Measurements from ENCODE around the gene TMEM117. TPM values are rescaled to one million over a fixed set of nuclear protein-coding genes. Genes with fewer than 3 reads are reported as not detected.
"Not testable (repeated sequence)": the region's sequence is repeated elsewhere in the genome, so short reads cannot be mapped to it uniquely, and the experiment has no call there.

TMEM117 gene
- total RNA-seq, 2 experiments from 2014 or later: 0.77 to 0.79 TPM

DNA sequence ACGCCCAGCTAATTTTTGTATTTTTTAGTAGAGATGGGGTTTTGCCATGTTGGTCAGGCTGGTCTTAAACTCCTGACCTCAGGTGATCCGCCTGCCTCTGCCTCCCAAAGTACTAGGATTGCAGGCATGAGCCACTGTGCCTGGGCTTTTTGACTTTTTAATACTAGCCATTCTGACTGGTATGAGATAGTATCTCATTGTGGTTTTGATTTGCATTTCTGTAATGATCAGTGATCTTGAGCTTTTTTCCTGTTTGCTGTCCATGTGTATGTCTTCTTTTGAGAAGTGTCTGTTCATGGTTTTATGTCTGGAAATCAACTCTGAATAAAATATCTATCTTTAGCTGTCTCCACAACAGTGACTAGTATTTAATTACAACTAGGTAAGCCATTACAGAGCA, 35.4 kb downstream of the TMEM117 start:
- POLR2A ChIA-PET: not testable (repeated sequence)

DNA sequence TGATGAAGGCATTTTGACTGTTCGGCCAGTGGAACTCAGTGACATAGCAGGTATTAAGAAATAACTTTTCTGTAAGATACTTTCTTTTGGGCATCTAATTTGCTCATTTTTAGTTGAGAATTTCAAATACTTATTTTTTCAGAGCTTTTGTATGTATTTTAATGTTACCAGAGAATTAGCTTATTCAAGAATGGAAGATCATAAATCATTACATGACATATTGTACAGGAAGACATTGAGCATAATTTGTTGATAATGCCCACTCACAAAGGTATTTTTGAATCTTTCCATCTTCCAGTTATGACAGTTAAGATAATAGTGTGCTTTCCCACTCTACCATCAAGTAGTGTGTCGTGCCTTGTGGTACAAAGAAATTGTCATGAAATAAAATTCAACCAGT, 36.5 kb downstream of the TMEM117 start:
- CTCF ChIA-PET: interaction anchor here (0.5 kb wide), 1 partner anchor 1740 kb away, joined by 3 read pairs; no protein-coding TSS in a partner anchor

More for the DNA sequence above, 35.4 kb downstream of the TMEM117 start:
- CTCF ChIA-PET; H3K36me3 Mint-ChIP-seq (ENCODE audit: low read depth); H3K4me3 Mint-ChIP-seq; H3K4me1 Mint-ChIP-seq; H3K27ac Mint-ChIP-seq; H3K27me3 Mint-ChIP-seq; H3K9me3 Mint-ChIP-seq; DNase-seq: not testable (repeated sequence)

DNA sequence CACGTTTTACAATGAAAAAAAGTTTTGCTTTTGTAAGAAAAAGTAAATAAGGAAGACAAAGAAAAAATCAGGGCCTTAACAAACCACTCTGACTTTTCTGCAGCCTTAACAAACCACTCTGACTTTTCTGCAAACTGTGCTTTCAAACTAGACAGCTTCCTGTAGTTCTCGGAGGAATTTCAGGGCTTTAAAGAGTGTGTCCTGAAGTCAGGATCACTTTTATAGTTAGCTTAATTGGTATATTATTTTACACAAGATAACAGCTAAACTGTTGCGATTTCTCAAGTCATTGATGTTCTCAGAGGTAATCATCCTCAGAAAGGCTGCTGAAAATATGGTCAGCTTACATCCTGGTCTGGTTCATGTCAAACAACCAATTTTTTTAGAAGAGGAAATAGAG, 42.2 kb downstream of the TMEM117 start:
- Mint-ChIP-seq H3K4me3 (no peak overlapping the region), H3K27ac (no peak overlapping the region), H3K4me1 (no peaks in the 10 kb centered on the region), H3K36me3 (ENCODE audit: low read depth) (no peaks in the 10 kb centered on the region), H3K9me3 (no peaks in the 10 kb centered on the region), H3K27me3 (no peaks in the 10 kb centered on the region)
- DNase-seq: no peak
- CTCF ChIA-PET: no interaction called here
- POLR2A ChIA-PET: interaction anchor here (0.6 kb wide), 1 partner anchor 9 kb away, joined by 3 read pairs; no protein-coding TSS in a partner anchor

More for the DNA sequence above, 36.5 kb downstream of the TMEM117 start:
- no peak for DNase-seq
- no peaks in the 10 kb centered on the region for H3K9me3 Mint-ChIP-seq
- POLR2A ChIA-PET: no interaction called here
- no peaks in the 10 kb centered on the region for H3K4me1 Mint-ChIP-seq
- H3K4me3 Mint-ChIP-seq: no peak overlapping the region
- no peak overlapping the region for H3K27ac Mint-ChIP-seq
- no peaks in the 10 kb centered on the region for H3K27me3 Mint-ChIP-seq
- no peaks in the 10 kb centered on the region for H3K36me3 Mint-ChIP-seq (ENCODE audit: low read depth)

DNA sequence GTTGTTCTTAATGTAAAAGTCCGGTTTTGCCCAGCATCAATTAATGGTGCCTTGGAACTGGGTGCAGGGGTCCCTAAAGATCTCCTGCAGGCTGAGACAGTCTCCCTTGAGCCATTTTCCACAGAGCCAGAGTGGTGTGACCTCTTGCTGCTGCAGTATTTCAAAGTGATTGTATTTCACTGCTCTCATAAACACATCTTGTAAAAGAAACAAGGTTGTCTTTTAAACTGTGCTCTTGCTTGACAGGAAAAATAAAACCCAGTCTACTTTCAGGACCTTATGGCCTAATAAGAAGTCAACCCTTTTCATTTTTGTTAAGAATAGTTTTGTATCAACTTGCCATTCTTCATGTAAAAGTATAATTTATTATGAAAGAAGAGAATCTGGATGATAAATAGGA, 44.7 kb downstream of the TMEM117 start:
- Mint-ChIP-seq H3K9me3 (no peaks in the 10 kb centered on the region), H3K4me1 (no peaks in the 10 kb centered on the region), H3K27me3 (no peaks in the 10 kb centered on the region), H3K36me3 (ENCODE audit: low read depth) (no peaks in the 10 kb centered on the region), H3K27ac (no peak overlapping the region), H3K4me3 (no peak overlapping the region)
- no peak for DNase-seq
- POLR2A ChIA-PET: no interaction called here
- CTCF ChIA-PET: no interaction called here

DNA sequence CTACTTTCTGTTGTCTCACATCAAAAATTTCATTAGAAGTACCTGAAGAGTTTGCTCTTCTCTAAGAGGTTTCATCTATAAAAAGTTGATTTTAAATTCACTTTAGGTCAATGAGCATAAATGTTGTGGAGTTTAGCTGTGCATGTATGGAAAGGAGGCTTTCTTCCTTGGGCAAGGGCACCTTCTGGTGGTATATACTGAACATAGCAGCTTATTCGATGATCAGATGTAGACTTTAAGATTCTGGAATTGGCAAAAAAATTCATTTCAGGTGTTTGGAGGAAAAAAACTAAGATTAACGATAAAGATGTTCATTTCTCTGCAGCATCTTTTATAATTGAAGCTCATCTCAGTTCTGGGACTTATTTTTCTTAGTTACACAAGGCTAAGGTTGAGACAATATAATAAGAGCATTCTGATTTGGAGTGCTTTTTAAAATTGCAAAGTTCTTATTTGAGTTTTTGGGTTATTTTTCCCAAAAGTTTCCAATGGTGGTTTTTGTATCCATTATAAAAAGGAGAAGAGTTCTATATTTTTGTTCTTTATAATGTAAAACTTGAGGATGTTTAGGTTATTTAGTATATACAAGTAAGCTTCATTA, 46.8 kb downstream of the TMEM117 start:
- DNase-seq: peak; percentile 47
- H3K36me3 Mint-ChIP-seq (ENCODE audit: low read depth): no peaks in the 10 kb centered on the region
- H3K4me3 Mint-ChIP-seq: no peak overlapping the region
- no peaks in the 10 kb centered on the region for H3K4me1 Mint-ChIP-seq
- no peaks in the 10 kb centered on the region for H3K9me3 Mint-ChIP-seq
- no peak overlapping the region for H3K27ac Mint-ChIP-seq
- no peaks in the 10 kb centered on the region for H3K27me3 Mint-ChIP-seq
- ChIA-PET CTCF (interaction anchor here (0.7 to 1.5 kb wide), 5 partner anchors 14 to 432 kb away, joined by 3 to 6 read pairs (median 3); partner anchors contain the start of gene TWF1), POLR2A (interaction anchor here (1.0 kb wide), 1 partner anchor 77 kb away, joined by 3 read pairs; the partner anchor contains the start of gene TWF1)

DNA sequence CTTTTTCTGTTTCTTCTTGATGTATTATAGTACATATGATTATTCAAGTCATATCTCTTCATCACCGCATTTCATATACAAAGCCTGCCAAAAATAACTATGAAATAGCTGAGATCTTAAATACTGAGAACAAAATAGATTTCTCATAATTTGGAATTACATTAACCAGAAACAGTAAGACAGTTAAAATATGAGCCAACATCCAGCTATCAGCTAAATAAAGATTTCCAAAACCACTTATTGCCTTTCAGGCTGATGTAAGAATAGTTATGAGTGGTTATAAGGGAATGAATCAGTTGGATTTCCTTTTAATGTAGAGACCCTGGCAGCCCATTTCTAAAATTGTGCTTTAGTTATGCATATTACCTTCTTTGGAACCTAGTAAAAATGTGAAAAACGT, 47.4 kb downstream of the TMEM117 start:
- Mint-ChIP-seq H3K9me3 (no peaks in the 10 kb centered on the region), H3K27me3 (no peaks in the 10 kb centered on the region), H3K27ac (no peak overlapping the region), H3K4me1 (no peaks in the 10 kb centered on the region), H3K36me3 (ENCODE audit: low read depth) (no peaks in the 10 kb centered on the region), H3K4me3 (no peak overlapping the region)
- no peak for DNase-seq
- CTCF ChIA-PET: interaction anchor here (0.7 to 1.5 kb wide), 3 partner anchors 78 to 433 kb away, joined by 3 to 6 read pairs (median 3); partner anchors contain the start of gene TWF1
- POLR2A ChIA-PET: no interaction called here

DNA sequence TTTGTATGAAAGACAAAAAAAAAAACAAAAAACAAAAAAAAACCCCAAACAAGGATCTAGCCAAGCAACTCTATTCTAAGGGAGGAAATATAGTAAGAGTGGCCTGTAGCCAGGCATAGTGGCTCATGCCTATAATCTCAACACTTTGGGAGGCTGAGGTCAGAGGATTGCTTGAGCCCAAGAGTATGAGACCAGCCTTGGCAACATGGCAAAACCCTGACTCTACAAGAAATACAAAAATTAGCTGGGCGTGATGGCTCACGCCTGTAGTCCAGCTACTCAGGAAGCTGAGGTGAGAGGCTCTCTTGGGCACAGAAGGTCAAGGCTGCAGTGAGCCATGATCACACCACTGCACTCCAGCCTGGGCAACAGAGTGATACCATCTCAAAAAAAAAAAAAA, 47.9 kb downstream of the TMEM117 start:
- Mint-ChIP-seq H3K27me3 (no peaks in the 10 kb centered on the region), H3K4me1 (no peaks in the 10 kb centered on the region), H3K9me3 (no peaks in the 10 kb centered on the region), H3K36me3 (ENCODE audit: low read depth) (no peaks in the 10 kb centered on the region), H3K27ac (no peak overlapping the region), H3K4me3 (no peak overlapping the region)
- no peak for DNase-seq
- CTCF ChIA-PET: interaction anchor here (0.6 kb wide), 1 partner anchor 53 kb away, joined by 3 read pairs; no protein-coding TSS in a partner anchor
- POLR2A ChIA-PET: no interaction called here

DNA sequence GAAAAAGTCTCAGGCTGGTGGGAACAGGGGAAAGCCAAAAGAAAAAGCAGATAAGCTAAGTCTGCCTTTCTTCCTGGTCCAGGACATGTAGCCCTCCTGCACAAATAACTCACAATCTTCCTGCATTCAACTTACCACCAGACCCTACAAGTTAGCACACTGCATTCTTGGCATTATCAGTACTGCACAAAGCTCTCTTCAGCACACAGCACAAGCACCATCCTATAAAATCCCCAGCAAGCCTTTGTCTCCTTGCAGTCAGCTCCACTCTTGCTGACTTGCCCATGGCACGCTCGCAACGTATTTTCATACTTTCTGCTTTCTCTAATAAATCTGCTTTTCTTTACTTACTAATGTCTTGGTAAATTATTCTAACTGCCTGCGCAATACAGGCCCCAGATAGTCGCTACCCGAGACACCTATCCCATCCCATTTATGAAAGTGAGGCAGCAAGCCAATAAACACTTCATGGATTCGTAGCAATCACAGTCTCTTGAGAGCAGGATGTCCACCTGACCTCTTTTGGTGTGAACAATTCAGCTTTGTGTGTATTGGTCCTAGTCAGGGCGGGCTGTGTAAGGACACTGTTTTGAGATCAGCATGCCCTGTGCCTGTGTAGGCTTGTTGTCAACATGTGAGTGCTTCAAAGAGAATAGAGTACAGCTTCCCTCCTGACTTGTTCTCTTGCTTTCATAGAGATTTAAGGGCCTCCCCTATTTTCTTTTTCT, 49.0 kb downstream of the TMEM117 start:
- no peaks in the 10 kb centered on the region for H3K9me3 Mint-ChIP-seq
- H3K4me3 Mint-ChIP-seq: no peak overlapping the region
- no peak for DNase-seq
- H3K27ac Mint-ChIP-seq: no peak overlapping the region
- ChIA-PET POLR2A (no interaction called here), CTCF (interaction anchor here (0.6 kb wide), 2 partner anchors 52 to 346 kb away, joined by 3 read pairs; no protein-coding TSS in a partner anchor)
- H3K27me3 Mint-ChIP-seq: no peaks in the 10 kb centered on the region
- no peaks in the 10 kb centered on the region for H3K36me3 Mint-ChIP-seq (ENCODE audit: low read depth)
- H3K4me1 Mint-ChIP-seq: no peaks in the 10 kb centered on the region

DNA sequence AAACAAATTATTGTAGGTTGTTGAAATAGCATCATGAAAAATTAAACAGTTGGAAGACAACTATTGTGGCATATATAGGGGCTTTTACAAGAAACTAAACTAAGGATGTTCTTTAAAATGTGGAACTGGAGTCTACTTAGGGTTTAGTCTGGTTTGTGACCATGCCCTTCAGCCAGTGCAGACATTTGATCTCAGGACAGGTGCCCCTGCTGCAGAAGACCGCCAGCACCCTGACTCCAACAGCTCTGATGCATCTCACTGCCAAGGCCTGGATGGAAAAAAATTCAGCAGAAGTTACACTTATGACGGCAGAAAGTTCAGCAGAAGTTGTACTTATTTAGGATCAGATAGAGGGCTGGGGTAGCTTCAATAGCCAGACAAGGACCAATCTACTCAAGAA, 51.5 kb downstream of the TMEM117 start:
- no peak for DNase-seq
- no peak overlapping the region for H3K4me3 Mint-ChIP-seq
- no peaks in the 10 kb centered on the region for H3K4me1 Mint-ChIP-seq
- no peaks in the 10 kb centered on the region for H3K27me3 Mint-ChIP-seq
- no peak overlapping the region for H3K27ac Mint-ChIP-seq
- H3K36me3 Mint-ChIP-seq (ENCODE audit: low read depth): no peaks in the 10 kb centered on the region
- ChIA-PET CTCF (interaction anchor here (0.7 kb wide), 1 partner anchor 251 kb away, joined by 3 read pairs; no protein-coding TSS in a partner anchor), POLR2A (interaction anchor here (0.6 kb wide), 1 partner anchor 9 kb away, joined by 3 read pairs; no protein-coding TSS in a partner anchor)
- H3K9me3 Mint-ChIP-seq: peaks cover 5% of the 10 kb centered on the region

DNA sequence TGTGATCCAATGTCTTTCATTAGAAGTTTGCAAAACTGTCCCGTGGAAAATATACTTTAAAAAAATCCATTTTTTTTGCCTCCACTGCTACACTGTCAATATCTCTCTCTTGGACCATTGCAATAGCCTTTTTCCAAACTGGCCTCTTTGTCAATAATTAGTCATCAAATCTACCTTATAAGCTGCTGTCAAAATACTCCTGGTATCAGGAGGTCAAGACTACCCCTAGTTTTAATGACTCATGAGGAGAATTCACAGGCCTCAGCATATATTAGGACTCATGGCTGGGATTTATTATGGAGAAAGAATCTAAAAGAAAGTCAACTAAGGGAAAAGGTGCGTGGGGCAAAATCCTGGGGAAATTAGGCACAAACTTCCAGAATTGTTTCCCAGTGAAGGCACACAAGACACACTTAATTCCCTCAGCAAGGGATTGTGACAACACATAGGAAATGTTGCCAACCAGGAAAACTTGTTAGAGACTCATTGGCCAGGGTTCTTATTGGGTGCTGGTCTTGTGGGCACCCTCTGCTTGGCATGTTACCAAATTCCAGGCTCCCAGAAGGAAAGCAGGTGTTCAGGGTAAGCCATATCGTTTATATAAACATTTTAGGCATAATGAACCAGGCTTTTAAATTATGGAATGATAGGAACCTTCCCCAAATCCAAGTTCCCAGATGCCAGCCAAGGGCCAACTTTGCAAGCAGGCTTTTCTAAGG, 56.1 kb downstream of the TMEM117 start:
- Mint-ChIP-seq H3K36me3 (ENCODE audit: low read depth) (no peaks in the 10 kb centered on the region), H3K4me3 (no peak overlapping the region), H3K4me1 (no peaks in the 10 kb centered on the region), H3K27ac (no peak overlapping the region), H3K9me3 (peaks cover 9% of the 10 kb centered on the region), H3K27me3 (no peaks in the 10 kb centered on the region)
- no peak for DNase-seq
- ChIA-PET POLR2A (no interaction called here), CTCF (no interaction called here)

DNA sequence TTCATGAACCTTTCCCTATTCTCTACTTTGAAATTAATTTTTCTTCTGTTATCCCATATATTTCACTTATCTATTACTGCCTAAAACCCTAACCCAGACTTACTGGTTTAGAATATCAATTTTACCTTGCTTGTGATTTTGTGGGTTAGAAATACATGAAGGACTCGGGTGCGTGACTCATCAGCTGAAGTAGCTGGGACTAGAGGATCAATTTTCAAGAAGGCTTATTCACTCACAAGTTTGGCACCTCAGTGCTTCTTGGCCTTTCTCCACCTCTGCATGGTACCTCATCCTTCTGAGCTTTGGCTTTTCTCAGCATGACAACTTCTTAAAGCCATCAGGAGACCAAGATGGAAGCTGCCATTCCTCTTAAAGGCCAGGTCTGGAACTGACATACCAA, 57.8 kb downstream of the TMEM117 start:
- POLR2A ChIA-PET: no interaction called here
- no peak overlapping the region for H3K4me3 Mint-ChIP-seq
- H3K9me3 Mint-ChIP-seq: peaks cover 9% of the 10 kb centered on the region
- H3K36me3 Mint-ChIP-seq (ENCODE audit: low read depth): no peaks in the 10 kb centered on the region
- CTCF ChIA-PET: no interaction called here
- DNase-seq: no peak
- H3K4me1 Mint-ChIP-seq: no peaks in the 10 kb centered on the region
- H3K27ac Mint-ChIP-seq: no peak overlapping the region
- H3K27me3 Mint-ChIP-seq: no peaks in the 10 kb centered on the region

DNA sequence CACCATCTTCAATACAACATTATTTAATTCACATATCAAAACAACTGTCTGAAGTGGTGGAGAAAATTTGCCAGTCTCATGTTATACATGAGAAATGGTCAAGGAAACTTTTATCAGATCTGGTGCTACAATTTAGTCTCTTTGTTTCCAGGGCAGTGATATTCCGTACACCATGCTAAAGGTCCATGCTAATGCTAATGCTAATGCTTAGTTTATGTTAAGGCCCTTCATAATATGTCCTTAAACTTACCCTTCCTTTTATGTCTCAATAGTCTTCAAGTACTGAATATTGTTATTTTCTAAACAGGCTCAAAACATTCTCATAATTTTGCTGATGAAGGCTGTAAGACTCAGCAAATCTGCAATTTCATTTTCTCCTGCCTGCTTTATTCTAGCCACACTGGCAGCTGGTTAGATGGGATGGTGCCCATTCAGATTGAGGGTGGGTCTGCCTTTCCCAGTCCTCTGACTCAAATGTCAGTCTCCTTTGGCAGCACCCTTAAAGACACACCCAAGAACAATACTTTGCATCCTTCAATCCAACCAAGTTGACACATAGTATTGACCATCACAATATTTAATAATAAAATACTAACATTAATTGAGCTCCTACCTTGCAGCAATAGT, 59.8 kb downstream of the TMEM117 start:
- H3K4me3 Mint-ChIP-seq: no peak overlapping the region
- ChIA-PET CTCF (no interaction called here), POLR2A (no interaction called here)
- DNase-seq: no peak
- no peaks in the 10 kb centered on the region for H3K36me3 Mint-ChIP-seq (ENCODE audit: low read depth)
- no peaks in the 10 kb centered on the region for H3K4me1 Mint-ChIP-seq
- peaks cover 9% of the 10 kb centered on the region for H3K9me3 Mint-ChIP-seq
- H3K27me3 Mint-ChIP-seq: no peaks in the 10 kb centered on the region
- H3K27ac Mint-ChIP-seq: no peak overlapping the region

DNA sequence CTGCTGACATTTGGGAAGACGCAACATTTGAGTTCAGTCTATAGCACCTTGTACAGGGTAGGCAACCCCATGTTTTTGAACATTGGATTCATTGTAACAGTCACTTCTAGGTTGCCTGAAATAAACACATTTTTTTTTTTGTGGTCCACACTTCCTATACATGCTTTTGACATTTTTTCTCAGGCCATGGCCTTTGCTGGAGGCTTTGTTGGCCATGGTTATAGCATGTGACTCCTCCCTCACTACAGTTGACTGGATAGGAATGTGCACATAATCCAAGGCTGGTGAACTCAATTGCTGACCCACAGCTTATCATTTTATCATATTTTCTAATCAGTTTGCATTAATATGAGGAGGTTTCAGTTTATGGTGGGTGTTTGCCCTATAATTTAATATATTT, 60.6 kb downstream of the TMEM117 start:
- Mint-ChIP-seq H3K4me1 (no peaks in the 10 kb centered on the region), H3K36me3 (ENCODE audit: low read depth) (no peaks in the 10 kb centered on the region), H3K4me3 (no peak overlapping the region), H3K9me3 (peaks cover 9% of the 10 kb centered on the region), H3K27me3 (no peaks in the 10 kb centered on the region), H3K27ac (no peak overlapping the region)
- ChIA-PET CTCF (no interaction called here), POLR2A (no interaction called here)
- DNase-seq: no peak

Data from activated CD4-positive, alpha-beta T cell treated with anti-CD3 and anti-CD28 coated beads, Interleukin-2, amount 10 ng/mL, durations not matched to agents 7 days and 5 days (primary cell).